ENCODE data around the gene GARRE1.

GARRE1 gene

DNA sequence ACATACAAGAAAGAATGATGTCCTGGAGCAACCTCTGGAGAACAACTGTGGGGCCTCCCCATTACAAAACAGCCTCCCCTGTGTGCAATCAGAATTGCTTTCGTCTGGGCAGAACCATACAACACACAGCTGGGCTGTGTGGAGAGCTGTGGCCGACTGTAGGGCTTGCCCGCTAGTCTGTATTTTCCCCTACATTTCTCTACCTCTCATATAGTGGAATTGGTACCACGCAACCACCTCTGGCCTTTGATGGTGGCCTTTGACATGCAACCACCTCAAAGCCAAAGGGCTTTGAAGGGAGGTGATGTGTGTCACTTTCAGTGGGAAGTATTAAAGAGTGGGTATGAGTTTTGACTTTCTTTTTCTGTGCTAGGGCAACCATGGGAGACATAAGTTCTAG is 34.0 kb downstream of the GARRE1 start:
- H3K27me3 ChIP-seq (ENCODE audit: control insufficient read depth, low read length) = no peaks in the 10 kb centered on the region
- no peaks in the 10 kb centered on the region for H3K9me2 ChIP-seq (replicated peaks; ENCODE audit: control insufficient read depth, low read length)
- H3K4me3 ChIP-seq (ENCODE audit: low read length) = no peak overlapping the region
- H3K27ac ChIP-seq (ENCODE audit: low read depth, low read length) = no peak overlapping the region
- no peak overlapping the region for H3K4me2 ChIP-seq (ENCODE audit: low read length)
- no peaks in the 10 kb centered on the region for H4K20me1 ChIP-seq (ENCODE audit: control insufficient read depth, insufficient read depth, low read depth, low read length)
- H3K9me3 ChIP-seq (ENCODE audit: control insufficient read depth, insufficient read depth, low read length) = no peaks in the 10 kb centered on the region
- peaks cover 12% of the 10 kb centered on the region for H3K4me1 ChIP-seq (ENCODE audit: control insufficient read depth, low read length)
- 0 out of 2 replicates have a peak, but pooled peaks cover 2% of the 10 kb centered on the region for H3F3A ChIP-seq (ENCODE audit: control insufficient read depth, insufficient read depth)
- peaks cover 4% of the 10 kb centered on the region; the same call in 1 of the 2 replicates for H3K79me2 ChIP-seq (ENCODE audit: control insufficient read depth, low read length)
- no peaks in the 10 kb centered on the region for H3K36me3 ChIP-seq (ENCODE audit: control insufficient read depth, low read length)
- TF ChIP-seq, protein P1, sequence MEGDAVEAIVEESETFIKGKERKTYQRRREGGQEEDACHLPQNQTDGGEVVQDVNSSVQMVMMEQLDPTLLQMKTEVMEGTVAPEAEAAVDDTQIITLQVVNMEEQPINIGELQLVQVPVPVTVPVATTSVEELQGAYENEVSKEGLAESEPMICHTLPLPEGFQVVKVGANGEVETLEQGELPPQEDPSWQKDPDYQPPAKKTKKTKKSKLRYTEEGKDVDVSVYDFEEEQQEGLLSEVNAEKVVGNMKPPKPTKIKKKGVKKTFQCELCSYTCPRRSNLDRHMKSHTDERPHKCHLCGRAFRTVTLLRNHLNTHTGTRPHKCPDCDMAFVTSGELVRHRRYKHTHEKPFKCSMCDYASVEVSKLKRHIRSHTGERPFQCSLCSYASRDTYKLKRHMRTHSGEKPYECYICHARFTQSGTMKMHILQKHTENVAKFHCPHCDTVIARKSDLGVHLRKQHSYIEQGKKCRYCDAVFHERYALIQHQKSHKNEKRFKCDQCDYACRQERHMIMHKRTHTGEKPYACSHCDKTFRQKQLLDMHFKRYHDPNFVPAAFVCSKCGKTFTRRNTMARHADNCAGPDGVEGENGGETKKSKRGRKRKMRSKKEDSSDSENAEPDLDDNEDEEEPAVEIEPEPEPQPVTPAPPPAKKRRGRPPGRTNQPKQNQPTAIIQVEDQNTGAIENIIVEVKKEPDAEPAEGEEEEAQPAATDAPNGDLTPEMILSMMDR (IDR thresholded peaks at IDR 0.05; ENCODE audit: low read depth, low read length, poor library complexity, severe bottlenecking) = no peak
- no peak for TF ChIP-seq EZH2phosphoT487 (IDR thresholded peaks at IDR 0.05; ENCODE audit: borderline replicate concordance, low read length)

GRCh38 chr19:34291235-34291634 is 36.9 kb downstream of the GARRE1 start:
- Histone ChIP-seq H3K27ac (ENCODE audit: low read depth, low read length) (no peak overlapping the region), H3K9me3 (ENCODE audit: control insufficient read depth, insufficient read depth, low read length) (no peaks in the 10 kb centered on the region), H4K20me1 (ENCODE audit: control insufficient read depth, insufficient read depth, low read depth, low read length) (no peaks in the 10 kb centered on the region), H3K4me3 (ENCODE audit: low read length) (no peak overlapping the region), H3K9me2 (replicated peaks; ENCODE audit: control insufficient read depth, low read length) (no peaks in the 10 kb centered on the region), H3K79me2 (ENCODE audit: control insufficient read depth, low read length) (no peaks in the 10 kb centered on the region), H3K4me2 (ENCODE audit: low read length) (no peak overlapping the region), H3K27me3 (ENCODE audit: control insufficient read depth, low read length) (no peaks in the 10 kb centered on the region), H3K4me1 (ENCODE audit: control insufficient read depth, low read length) (peaks cover 12% of the 10 kb centered on the region), H3F3A (ENCODE audit: control insufficient read depth, insufficient read depth) (0 out of 2 replicates have a peak, but pooled peaks cover 2% of the 10 kb centered on the region), H3K36me3 (ENCODE audit: control insufficient read depth, low read length) (no peaks in the 10 kb centered on the region)
- no peak for TF ChIP-seq EZH2phosphoT487 (IDR thresholded peaks at IDR 0.05; ENCODE audit: borderline replicate concordance, low read length)
- TF ChIP-seq, protein P1 (IDR thresholded peaks at IDR 0.05; ENCODE audit: low read depth, low read length, poor library complexity, severe bottlenecking) = no peak

- H3K79me2 ChIP-seq (ENCODE audit: control insufficient read depth, low read length) = no peaks in the 10 kb centered on the region
- TF ChIP-seq, protein P1 (IDR thresholded peaks at IDR 0.05; ENCODE audit: low read depth, low read length, poor library complexity, severe bottlenecking) = no peak
- no peak for TF ChIP-seq EZH2phosphoT487 (IDR thresholded peaks at IDR 0.05; ENCODE audit: borderline replicate concordance, low read length)
- no peak overlapping the region for H3K27ac ChIP-seq (ENCODE audit: low read depth, low read length)
- H4K20me1 ChIP-seq (ENCODE audit: control insufficient read depth, insufficient read depth, low read depth, low read length) = no peaks in the 10 kb centered on the region
- no peaks in the 10 kb centered on the region for H3K4me1 ChIP-seq (ENCODE audit: control insufficient read depth, low read length)
- H3F3A ChIP-seq (ENCODE audit: control insufficient read depth, insufficient read depth) = peaks cover 2% of the 10 kb centered on the region; the same call in 1 of the 2 replicates
- no peaks in the 10 kb centered on the region for H3K9me3 ChIP-seq (ENCODE audit: control insufficient read depth, insufficient read depth, low read length)
- H3K4me3 ChIP-seq (ENCODE audit: low read length) = no peak overlapping the region
- H3K4me2 ChIP-seq (ENCODE audit: low read length) = no peak overlapping the region
- H3K9me2 ChIP-seq (replicated peaks; ENCODE audit: control insufficient read depth, low read length) = no peaks in the 10 kb centered on the region
- no peaks in the 10 kb centered on the region for H3K36me3 ChIP-seq (ENCODE audit: control insufficient read depth, low read length)
- no peaks in the 10 kb centered on the region for H3K27me3 ChIP-seq (ENCODE audit: control insufficient read depth, low read length)
Measured at GRCh38 chr19:34295103-34295502, 40.7 kb downstream of the GARRE1 start.

Data from DOHH2 (cell line).